Transverse colon (tissue), 4 donors: ENCODE results near the gene PSMC3IP.

ENCODE experiments used
- CTCF ChIP-seq, 5 experiments: fragments of 200-600 bp in 3 of 5; fragments of 450-650 bp in 2 of 5; sonication (generic) in 3 of 5; IDR thresholded peaks; 1 replicate in 2 of 5; 2 replicates in 3 of 5; pipeline ENCODE4 v1.5.1; 2016 to 2017; ENCODE audit warnings: antibody characterized with exemption in 5 of 5, inconsistent platforms in 3 of 5, mild to moderate bottlenecking in 2 of 5, moderate library complexity in 1 of 5
- EP300 ChIP-seq: sonication (generic); formaldehyde crosslinking; IDR thresholded peaks from one replicate; pipeline ENCODE4 v1.6.1; 2017; ENCODE audit warnings: antibody characterized with exemption, low read depth
- POLR2A ChIP-seq: fragments of 450-650 bp; IDR thresholded peaks from one replicate; pipeline ENCODE4 v1.6.1; 2016; ENCODE audit warnings: antibody characterized with exemption, mild to moderate bottlenecking, moderate library complexity
- POLR2AphosphoS5 ChIP-seq, 3 donors: sonication (generic); formaldehyde crosslinking; IDR thresholded peaks; one replicate each; pipeline ENCODE4 v1.6.1; 2016; ENCODE audit warnings: antibody characterized with exemption in 3 of 3

DNA sequence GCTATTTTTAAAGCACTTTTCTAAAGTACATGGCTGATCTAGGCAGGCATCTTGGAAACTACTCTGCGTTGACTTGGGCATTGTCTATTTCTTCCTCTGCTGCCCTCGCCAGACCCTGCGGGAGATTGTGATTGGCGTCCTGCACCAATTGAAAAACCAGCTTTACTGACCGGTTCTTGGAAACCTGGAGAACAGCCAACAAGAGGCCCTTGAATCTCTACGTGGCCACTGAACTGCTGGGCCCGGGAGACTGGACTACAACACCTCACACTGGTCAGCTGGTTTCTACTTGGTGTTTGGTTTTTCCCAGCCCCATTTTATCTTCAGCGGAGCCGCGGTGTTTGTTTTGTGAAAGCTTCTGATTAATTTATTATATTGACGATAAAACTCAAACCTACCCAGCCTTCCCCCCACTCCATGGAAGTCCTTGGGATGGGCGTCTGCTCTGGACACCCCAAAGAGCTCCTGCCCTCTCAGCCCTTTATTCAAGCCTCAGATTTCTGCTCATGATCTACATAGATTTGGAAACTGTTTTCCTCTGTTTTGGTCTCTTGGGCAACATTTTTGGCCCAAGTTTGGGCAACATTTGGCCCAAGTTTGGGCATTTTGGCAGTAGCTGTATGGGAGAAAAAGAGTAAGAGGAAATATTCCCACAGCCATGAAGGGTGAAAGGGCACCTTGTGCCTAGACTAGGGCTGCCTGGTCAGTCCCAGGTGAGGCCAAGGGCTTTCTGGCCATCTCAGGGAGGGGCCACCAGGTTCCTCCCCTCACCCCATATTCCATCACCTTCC lies 5.9 kb downstream of the PSMC3IP start:
- TF ChIP-seq CTCF (IDR thresholded peaks at IDR 0.05) (no peak), POLR2A (no peak), POLR2AphosphoS5 (IDR thresholded peaks at IDR 0.05) (no peak), EP300 (no peak)
